Measurements from ENCODE around the gene CYTIP.
"Not testable (repeated sequence)": the region's sequence is repeated elsewhere in the genome, so short reads cannot be mapped to it uniquely, and the experiment has no call there.

The CYTIP gene

GRCh38 chr2:157421331-157421944 is 22.5 kb downstream of the CYTIP start:
- DNase-seq, result no peak

- DNase-seq, result no peak
These were observed 23.0 kb downstream of the CYTIP start for GRCh38 chr2:157420771-157421323.

GRCh38 chr2:157419031-157419575 is 24.8 kb downstream of the CYTIP start:
- no peak for DNase-seq

- DNase-seq, result no peak
These were observed 25.6 kb downstream of the CYTIP start for GRCh38 chr2:157418239-157418641.

- no peak for DNase-seq
These were observed 28.2 kb downstream of the CYTIP start for GRCh38 chr2:157415591-157416101.

GRCh38 chr2:157414050-157414449 is 29.8 kb downstream of the CYTIP start:
- DNase-seq, result no peak

- no peak for DNase-seq
These were observed 30.4 kb downstream of the CYTIP start for GRCh38 chr2:157413326-157414035.

GRCh38 chr2:157411624-157412336 is 32.1 kb downstream of the CYTIP start:
- no peak for DNase-seq

- not testable (repeated sequence) for DNase-seq
These were observed 38.5 kb downstream of the CYTIP start for GRCh38 chr2:157405398-157405797.

GRCh38 chr2:157404363-157404762 is 39.5 kb downstream of the CYTIP start:
- DNase-seq, result no peak

GRCh38 chr2:157402801-157403485 is 40.9 kb downstream of the CYTIP start:
- not testable (repeated sequence) for DNase-seq

GRCh38 chr2:157395811-157396210 is 48.1 kb downstream of the CYTIP start:
- no peak for DNase-seq

GRCh38 chr2:157394928-157395327 is 49.0 kb downstream of the CYTIP start:
- DNase-seq, result no peak

- DNase-seq, result no peak
These were observed 50.5 kb downstream of the CYTIP start for GRCh38 chr2:157393348-157393747.

GRCh38 chr2:157388827-157389226 is 55.1 kb downstream of the CYTIP start:
- DNase-seq, result no peak

- DNase-seq, result no peak
These were observed 57.1 kb downstream of the CYTIP start for GRCh38 chr2:157386747-157387146.

GRCh38 chr2:157386247-157386646 is 57.6 kb downstream of the CYTIP start:
- DNase-seq, result no peak

GRCh38 chr2:157377861-157378260 is 66.0 kb downstream of the CYTIP start:
- DNase-seq, result no peak

GRCh38 chr2:157376041-157376440 is 67.8 kb downstream of the CYTIP start:
- DNase-seq, result no peak

GRCh38 chr2:157375384-157375783 is 68.5 kb downstream of the CYTIP start:
- DNase-seq, result no peak

GRCh38 chr2:157368508-157368907 is 75.4 kb downstream of the CYTIP start:
- not testable (repeated sequence) for DNase-seq

GRCh38 chr2:157367704-157368103 is 76.2 kb downstream of the CYTIP start:
- no peak for DNase-seq
